HUES64 (cell line): ENCODE data around the gene DIPK2A.

Source experiments
- H3K27ac ChIP-seq: 2 replicates; pipeline ENCODE4 v1.7.0; 2013; ENCODE audit warnings: low read depth, low read length, inconsistent platforms
- H3K27me3 ChIP-seq: 2 replicates; pipeline ENCODE4 v1.6.1; 2013; ENCODE audit warnings: mild to moderate bottlenecking, low read length; ENCODE audit not compliant: insufficient read depth
- H3K36me3 ChIP-seq: 2 replicates; pipeline ENCODE4 v1.6.1; 2013; ENCODE audit warnings: mild to moderate bottlenecking, low read length; ENCODE audit not compliant: insufficient read depth
- H3K4me1 ChIP-seq: 2 replicates; pipeline ENCODE4 v1.6.1; 2013; ENCODE audit warnings: mild to moderate bottlenecking, low read length, moderate library complexity; ENCODE audit not compliant: insufficient read depth
- H3K4me3 ChIP-seq: 2 replicates; pipeline ENCODE4 v1.5.1; 2013; ENCODE audit warnings: mild to moderate bottlenecking, low read length, moderate library complexity
- H3K9ac ChIP-seq: 2 replicates; pipeline ENCODE4 v1.6.1; 2013; ENCODE audit warnings: mild to moderate bottlenecking, low read depth, low read length
- H3K9me3 ChIP-seq: 2 replicates; pipeline ENCODE4 v1.6.1; 2013; ENCODE audit warnings: low read depth, low read length; ENCODE audit not compliant: insufficient read depth
- WGBS: fragments of 150-250, 120-280 bp; methylation state at CpG from one replicate; pipeline ENCODE4 v1.1.7; 2013; ENCODE audit warnings: missing lambda C conversion rate; 5-methylcytosine and 5-hydroxymethylcytosine counted together

Gene DIPK2A

GRCh38 chr3:144011251-144011799 is 39.7 kb downstream of the DIPK2A start:
- H3K36me3 ChIP-seq, result no peaks in the 10 kb centered on the region
- H3K27ac ChIP-seq, result no peak overlapping the region
- H3K27me3 ChIP-seq, result no peaks in the 10 kb centered on the region
- no peaks in the 10 kb centered on the region for H3K9me3 ChIP-seq
- H3K9ac ChIP-seq, result no peak overlapping the region
- no peaks in the 10 kb centered on the region for H3K4me1 ChIP-seq
- H3K4me3 ChIP-seq, result no peak overlapping the region
- WGBS, result no CpG with 5 or more reads among the region's 3 CpGs

- Histone ChIP-seq H3K4me3 (no peak overlapping the region), H3K36me3 (no peaks in the 10 kb centered on the region), H3K27ac (no peak overlapping the region), H3K9me3 (no peaks in the 10 kb centered on the region), H3K9ac (no peak overlapping the region), H3K27me3 (no peaks in the 10 kb centered on the region), H3K4me1 (no peaks in the 10 kb centered on the region)
- 92% methylated on average over 3 of the region's 3 CpGs for WGBS
These were observed 43.5 kb downstream of the DIPK2A start for GRCh38 chr3:144015133-144015532.

- no peaks in the 10 kb centered on the region for H3K4me1 ChIP-seq
- H3K27me3 ChIP-seq, result no peaks in the 10 kb centered on the region
- 100% methylated on average over 1 of the region's 1 CpG for WGBS
- H3K9me3 ChIP-seq, result peaks cover 2% of the 10 kb centered on the region; the same call in 1 of the 2 replicates
- no peak overlapping the region for H3K4me3 ChIP-seq
- no peak overlapping the region for H3K27ac ChIP-seq
- H3K9ac ChIP-seq, result no peak overlapping the region
- no peaks in the 10 kb centered on the region for H3K36me3 ChIP-seq
These were observed 47.2 kb downstream of the DIPK2A start for GRCh38 chr3:144018776-144019175.
